Measurements from ENCODE around the gene LRRC18. TPM values are rescaled to one million over a fixed set of nuclear protein-coding genes. Genes with fewer than 3 reads are reported as not detected.
A peak's percentile ranks its signal among the peaks of the same experiment; 100 is the strongest.

The LRRC18 gene
- total RNA-seq, 1 donor from 2014 or later: not detected

DNA sequence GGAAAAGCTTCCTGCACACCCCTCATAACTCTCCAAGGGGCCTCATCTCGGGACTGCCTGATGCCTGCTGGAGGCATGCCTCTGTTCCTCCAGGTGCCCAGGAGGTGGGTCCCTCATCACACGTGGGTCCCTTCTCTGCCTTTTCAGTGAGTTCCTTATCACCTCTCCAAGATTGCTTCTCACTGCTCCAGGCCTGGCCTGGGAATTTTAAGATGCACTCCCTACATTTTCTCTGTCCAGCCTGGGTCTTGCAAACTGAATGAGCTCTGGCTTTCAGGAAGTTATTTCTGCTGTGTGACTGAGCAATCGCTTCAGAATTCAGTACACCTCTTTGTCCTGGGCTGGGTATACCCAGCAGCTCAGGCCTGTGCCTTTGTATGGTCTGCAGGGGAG is 43.8 kb downstream of the LRRC18 start:
- no peaks in the 10 kb centered on the region for H3K36me3 ChIP-seq (ENCODE audit: control insufficient read depth, insufficient read depth, low read length)
- no peaks in the 10 kb centered on the region for H3K27me3 ChIP-seq (ENCODE audit: control insufficient read depth, insufficient read depth, low read length)
- DNase-seq (ENCODE audit: low read depth): no peak
- FAIRE-seq: no peak
- TF ChIP-seq, protein P1, sequence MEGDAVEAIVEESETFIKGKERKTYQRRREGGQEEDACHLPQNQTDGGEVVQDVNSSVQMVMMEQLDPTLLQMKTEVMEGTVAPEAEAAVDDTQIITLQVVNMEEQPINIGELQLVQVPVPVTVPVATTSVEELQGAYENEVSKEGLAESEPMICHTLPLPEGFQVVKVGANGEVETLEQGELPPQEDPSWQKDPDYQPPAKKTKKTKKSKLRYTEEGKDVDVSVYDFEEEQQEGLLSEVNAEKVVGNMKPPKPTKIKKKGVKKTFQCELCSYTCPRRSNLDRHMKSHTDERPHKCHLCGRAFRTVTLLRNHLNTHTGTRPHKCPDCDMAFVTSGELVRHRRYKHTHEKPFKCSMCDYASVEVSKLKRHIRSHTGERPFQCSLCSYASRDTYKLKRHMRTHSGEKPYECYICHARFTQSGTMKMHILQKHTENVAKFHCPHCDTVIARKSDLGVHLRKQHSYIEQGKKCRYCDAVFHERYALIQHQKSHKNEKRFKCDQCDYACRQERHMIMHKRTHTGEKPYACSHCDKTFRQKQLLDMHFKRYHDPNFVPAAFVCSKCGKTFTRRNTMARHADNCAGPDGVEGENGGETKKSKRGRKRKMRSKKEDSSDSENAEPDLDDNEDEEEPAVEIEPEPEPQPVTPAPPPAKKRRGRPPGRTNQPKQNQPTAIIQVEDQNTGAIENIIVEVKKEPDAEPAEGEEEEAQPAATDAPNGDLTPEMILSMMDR (IDR thresholded peaks at IDR 0.05; ENCODE audit: insufficient read depth, low read length, severe bottlenecking): no peak
- H3K4me3 ChIP-seq (ENCODE audit: low read depth, low read length): no peak overlapping the region

GRCh38 chr10:48894911-48895802 is 44.5 kb downstream of the LRRC18 start:
- Histone ChIP-seq H3K4me3 (ENCODE audit: low read depth, low read length) (no peak overlapping the region), H3K27me3 (ENCODE audit: control insufficient read depth, insufficient read depth, low read length) (no peaks in the 10 kb centered on the region), H3K36me3 (ENCODE audit: control insufficient read depth, insufficient read depth, low read length) (no peaks in the 10 kb centered on the region)
- FAIRE-seq: no peak
- no peak for DNase-seq (ENCODE audit: low read depth)
- TF ChIP-seq, protein P1 (IDR thresholded peaks at IDR 0.05; ENCODE audit: insufficient read depth, low read length, severe bottlenecking): no peak

DNA sequence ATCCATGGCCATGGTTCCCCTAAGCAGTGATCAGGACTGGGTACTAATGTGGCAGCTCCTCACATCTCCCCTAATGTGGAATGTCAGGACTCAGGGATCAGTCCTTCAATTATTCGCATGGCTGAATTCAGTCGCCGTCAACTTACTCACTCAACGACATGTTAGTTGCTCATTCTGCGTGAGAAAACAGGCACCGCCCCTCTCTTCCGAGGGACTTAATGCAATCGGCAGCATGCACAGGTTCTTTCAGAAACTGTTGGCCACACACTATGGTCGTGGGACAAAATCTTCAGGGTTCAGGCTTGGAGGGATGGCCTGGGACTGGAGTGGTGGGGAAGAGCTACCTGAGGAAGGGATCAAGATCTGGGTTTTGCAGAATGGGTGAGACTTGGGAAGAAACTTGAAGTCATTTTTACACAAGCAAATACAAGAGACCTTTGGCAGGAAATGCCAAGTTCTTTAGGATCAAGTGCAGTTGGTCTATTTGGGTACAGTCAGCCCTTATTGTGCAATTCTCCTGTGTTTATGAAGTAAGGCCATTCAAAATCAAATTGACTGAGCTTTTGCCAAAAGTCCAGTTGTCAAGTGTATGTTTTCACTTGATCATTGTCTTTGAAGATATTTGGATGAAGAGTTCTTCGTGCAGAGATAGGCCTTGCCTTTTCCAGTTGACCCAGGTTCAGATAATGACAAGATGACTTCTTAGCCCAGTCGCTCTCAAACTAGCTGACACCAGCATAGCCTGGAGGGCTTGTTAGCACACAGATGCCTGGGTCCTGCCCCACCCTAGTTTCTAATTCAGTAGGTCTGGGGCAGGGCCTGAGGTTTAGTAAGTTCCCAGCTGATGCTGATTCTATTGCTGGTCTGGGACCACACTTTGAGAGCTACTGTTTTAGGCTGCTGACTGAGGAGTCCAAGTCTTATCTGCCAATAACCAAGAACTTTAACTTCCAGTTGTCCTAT is 48.5 kb downstream of the LRRC18 start:
- DNase-seq (ENCODE audit: low read depth) (peak; percentile 47), FAIRE-seq (no peak)
- TF ChIP-seq, protein P1 (IDR thresholded peaks at IDR 0.05; ENCODE audit: insufficient read depth, low read length, severe bottlenecking): no peak
- no peaks in the 10 kb centered on the region for H3K27me3 ChIP-seq (ENCODE audit: control insufficient read depth, insufficient read depth, low read length)
- H3K4me3 ChIP-seq (ENCODE audit: low read depth, low read length): no peak overlapping the region
- no peaks in the 10 kb centered on the region for H3K36me3 ChIP-seq (ENCODE audit: control insufficient read depth, insufficient read depth, low read length)

DNA sequence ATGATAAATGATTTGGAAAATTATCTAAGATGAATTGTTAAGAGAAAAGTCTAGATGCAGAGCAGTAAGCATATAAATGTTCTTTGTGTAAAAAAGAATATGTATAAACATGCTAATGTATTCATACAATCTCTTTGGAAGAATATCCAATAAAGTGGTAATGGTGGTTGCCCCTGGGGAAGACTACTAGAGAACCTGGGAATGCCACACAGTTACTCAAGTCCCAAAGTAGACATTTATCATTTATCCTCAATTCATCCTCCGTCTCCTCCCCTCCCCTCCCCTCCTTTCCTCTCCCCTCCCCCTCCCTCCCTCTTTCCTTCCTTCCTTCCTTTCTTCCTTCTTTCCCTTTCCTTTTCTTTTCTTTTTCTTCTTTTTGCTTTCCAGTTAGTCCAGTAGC is 51.7 kb downstream of the LRRC18 start:
- DNase-seq (ENCODE audit: low read depth) (no peak), FAIRE-seq (no peak)
- TF ChIP-seq, protein P1 (IDR thresholded peaks at IDR 0.05; ENCODE audit: insufficient read depth, low read length, severe bottlenecking): no peak
- Histone ChIP-seq H3K4me3 (ENCODE audit: low read depth, low read length) (no peak overlapping the region), H3K27me3 (ENCODE audit: control insufficient read depth, insufficient read depth, low read length) (no peaks in the 10 kb centered on the region), H3K36me3 (ENCODE audit: control insufficient read depth, insufficient read depth, low read length) (no peaks in the 10 kb centered on the region)

- Histone ChIP-seq H3K27me3 (ENCODE audit: control insufficient read depth, insufficient read depth, low read length) (no peaks in the 10 kb centered on the region), H3K4me3 (ENCODE audit: low read depth, low read length) (no peak overlapping the region), H3K36me3 (ENCODE audit: control insufficient read depth, insufficient read depth, low read length) (no peaks in the 10 kb centered on the region)
- DNase-seq (ENCODE audit: low read depth): peak; percentile 17
- TF ChIP-seq, protein P1 (IDR thresholded peaks at IDR 0.05; ENCODE audit: insufficient read depth, low read length, severe bottlenecking): peak; percentile 17
- FAIRE-seq: no peak
Measured at GRCh38 chr10:48885376-48885775, 54.3 kb downstream of the LRRC18 start.

All from bronchial epithelial cell (primary cell).